WERI-Rb-1 (cell line): ENCODE measurements around the gene KDM4F.
"Not testable (repeated sequence)": the region's sequence is repeated elsewhere in the genome, so short reads cannot be mapped to it uniquely, and the experiment has no call there.

Experiments
- DNase-seq: peaks from one replicate; pipeline ENCODE4 v3.0.0-alpha.2; 2020
- H3K27ac ChIP-seq: fragments of 250-450 bp; sonication (Bioruptor Pico); 2 replicates; pipeline ENCODE4 v1.5.1; 2020; ENCODE audit warnings: mild to moderate bottlenecking, moderate library complexity
- H3K27me3 ChIP-seq: fragments of 250-450 bp; sonication (Bioruptor Pico); 2 replicates; pipeline ENCODE4 v1.5.1; 2021; ENCODE audit warnings: mild to moderate bottlenecking, low read depth, moderate library complexity; ENCODE audit not compliant: insufficient read depth, severe bottlenecking
- H3K36me3 ChIP-seq: fragments of 250-450 bp; sonication (Bioruptor Pico); 2 replicates; pipeline ENCODE4 v1.5.1; 2020; ENCODE audit warnings: mild to moderate bottlenecking, moderate library complexity
- H3K4me3 ChIP-seq: 2 replicates; pipeline ENCODE4 v1.5.1; 2011; ENCODE audit warnings: low read depth, mild to moderate bottlenecking, control low read depth, low read length
- H3K9me3 ChIP-seq: fragments of 250-450 bp; sonication (Bioruptor Pico); 2 replicates; pipeline ENCODE4 v1.5.1; 2021; ENCODE audit warnings: mild to moderate bottlenecking, moderate library complexity; ENCODE audit not compliant: severe bottlenecking
- CTCF ChIP-seq: IDR thresholded peaks from 2 replicates; pipeline ENCODE4 v1.5.1; 2011; ENCODE audit warnings: low read depth, mild to moderate bottlenecking, control low read depth, inconsistent platforms, low read length

Gene KDM4F

GRCh38 chr11:95024958-95025357 lies 24.3 kb upstream of the KDM4F start, which contains the start of gene KDM4E:
Gene KDM4E (plus strand): TSS chr11:95025258. CDS start chr11:95025558, 300 bp downstream.
- no peak for DNase-seq
- Histone ChIP-seq H3K9me3 (peaks cover 5% of the 10 kb centered on the region), H3K27ac (no peak within 1 kb of the TSS), H3K4me3 (no peak within 1 kb of the TSS), H3K27me3 (no peaks in the 10 kb centered on the region), H3K36me3 (no peaks in the 10 kb centered on the region)
- TF ChIP-seq CTCF = no peak

- not testable (repeated sequence) for DNase-seq, H3K9me3 ChIP-seq, H3K27me3 ChIP-seq, H3K36me3 ChIP-seq, H3K4me3 ChIP-seq, H3K27ac ChIP-seq
Measured at GRCh38 chr11:95025594-95025993, 23.6 kb upstream of the KDM4F start.

GRCh38 chr11:95028357-95028756 lies 20.9 kb upstream of the KDM4F start:
- Histone ChIP-seq H3K9me3 (peaks cover 5% of the 10 kb centered on the region), H3K27me3 (no peaks in the 10 kb centered on the region), H3K27ac (no peak overlapping the region; the same call in 1 of the 2 replicates), H3K4me3 (no peak overlapping the region), H3K36me3 (no peaks in the 10 kb centered on the region)
- no peak for TF ChIP-seq CTCF
- no peak for DNase-seq

GRCh38 chr11:95033051-95033450 lies 16.2 kb upstream of the KDM4F start:
- Histone ChIP-seq H3K27ac (no peak overlapping the region), H3K9me3 (no peaks in the 10 kb centered on the region), H3K36me3 (no peaks in the 10 kb centered on the region), H3K4me3 (no peak overlapping the region), H3K27me3 (no peaks in the 10 kb centered on the region)
- DNase-seq = no peak
- no peak for TF ChIP-seq CTCF

GRCh38 chr11:95035316-95035715 lies 13.9 kb upstream of the KDM4F start:
- H3K4me3 ChIP-seq = no peak overlapping the region
- no peak for DNase-seq
- no peaks in the 10 kb centered on the region for H3K9me3 ChIP-seq

GRCh38 chr11:95037356-95038035 lies 11.7 kb upstream of the KDM4F start:
- not testable (repeated sequence) for H3K27ac ChIP-seq, H3K36me3 ChIP-seq, H3K4me3 ChIP-seq, H3K27me3 ChIP-seq, DNase-seq, H3K9me3 ChIP-seq

More at GRCh38 chr11:95035316-95035715, 13.9 kb upstream of the KDM4F start:
- no peak for TF ChIP-seq CTCF
- no peaks in the 10 kb centered on the region for H3K36me3 ChIP-seq
- H3K27ac ChIP-seq = no peak overlapping the region; the same call in 1 of the 2 replicates
- H3K27me3 ChIP-seq = no peaks in the 10 kb centered on the region

- no peak for DNase-seq
- no peaks in the 10 kb centered on the region for H3K9me3 ChIP-seq
- no peak overlapping the region for H3K27ac ChIP-seq
Measured at GRCh38 chr11:95042239-95042638, 7.0 kb upstream of the KDM4F start.

More at GRCh38 chr11:95042239-95042638, 7.0 kb upstream of the KDM4F start:
- TF ChIP-seq CTCF = no peak
- H3K4me3 ChIP-seq = no peak overlapping the region
- H3K27me3 ChIP-seq = no peaks in the 10 kb centered on the region
- H3K36me3 ChIP-seq = no peaks in the 10 kb centered on the region
